OCI-LY1 (cell line): ENCODE data around the gene EMC10.

ENCODE experiments used
- H2AFZ ChIP-seq: fragments of 200-600 bp; sonication (generic), shearing (Covaris generic); 2 replicates; pipeline ENCODE4 v1.6.0; 2014; ENCODE audit warnings: antibody characterized with exemption, mild to moderate bottlenecking, low read length
- H3F3A ChIP-seq: fragments of 200-600 bp; sonication (generic), shearing (Covaris generic); 2 replicates; pipeline ENCODE4 v1.6.0; 2014; ENCODE audit warnings: mild to moderate bottlenecking, antibody characterized with exemption, low read length, moderate library complexity; ENCODE audit not compliant: insufficient read depth
- H3K27ac ChIP-seq: fragments of 200-600 bp; sonication (generic); 2 replicates; pipeline ENCODE4 v1.5.1; 2014; ENCODE audit warnings: low read length, mixed run types, mild to moderate bottlenecking, low read depth; ENCODE audit not compliant: poor library complexity, severe bottlenecking
- H3K27me3 ChIP-seq: fragments of 200-600 bp; sonication (generic); 2 replicates; pipeline ENCODE4 v1.6.0; 2014; ENCODE audit warnings: antibody characterized with exemption, mild to moderate bottlenecking, low read length, moderate library complexity; ENCODE audit not compliant: insufficient read depth
- H3K36me3 ChIP-seq: fragments of 200-600 bp; sonication (generic); 2 replicates; pipeline ENCODE4 v1.6.1; 2014; ENCODE audit warnings: mild to moderate bottlenecking, antibody characterized with exemption, low read length, moderate library complexity, mixed read lengths; ENCODE audit not compliant: insufficient read depth
- H3K4me1 ChIP-seq: fragments of 200-600 bp; sonication (generic); 2 replicates; pipeline ENCODE4 v1.5.1; 2014; ENCODE audit warnings: mild to moderate bottlenecking, low read length, moderate library complexity; ENCODE audit not compliant: insufficient read depth, severe bottlenecking
- H3K4me2 ChIP-seq: fragments of 200-600 bp; sonication (generic), shearing (Covaris generic); 2 replicates; pipeline ENCODE4 v1.6.1; 2014; ENCODE audit warnings: low read length
- H3K4me3 ChIP-seq: fragments of 200-600 bp; sonication (generic); 2 replicates; pipeline ENCODE4 v1.5.1; 2014; ENCODE audit warnings: low read length, low read depth, mild to moderate bottlenecking, mixed read lengths; ENCODE audit not compliant: poor library complexity, severe bottlenecking
- H3K79me2 ChIP-seq: fragments of 200-600 bp; shearing (Covaris generic); 2 replicates; pipeline ENCODE4 v1.6.1; 2016; ENCODE audit warnings: mixed run types, low read length, mixed read lengths; ENCODE audit not compliant: insufficient read depth
- H3K9ac ChIP-seq: fragments of 200-600 bp; sonication (generic), shearing (Covaris generic); 2 replicates; pipeline ENCODE4 v1.6.1; 2014; ENCODE audit warnings: mild to moderate bottlenecking, low read length, mixed read lengths
- H3K9me2 ChIP-seq: fragments of 200-600 bp; sonication (generic), shearing (Covaris generic); 2 replicates; pipeline ENCODE4 v1.6.1; 2014; ENCODE audit warnings: low read depth, mild to moderate bottlenecking, low read length, mixed read lengths
- H3K9me3 ChIP-seq: fragments of 200-600 bp; shearing (Covaris generic); 2 replicates; pipeline ENCODE4 v1.6.1; 2014; ENCODE audit warnings: low read length, mixed read lengths
- H4K20me1 ChIP-seq: fragments of 200-600 bp; sonication (generic), shearing (Covaris generic); 2 replicates; pipeline ENCODE4 v1.6.0; 2016; ENCODE audit warnings: mild to moderate bottlenecking, low read length; ENCODE audit not compliant: insufficient read depth
- CTCF ChIP-seq: fragments of 200-600 bp; sonication (generic), shearing (Covaris generic); IDR thresholded peaks from 2 replicates; pipeline ENCODE4 v1.5.1; 2017; ENCODE audit warnings: mild to moderate bottlenecking, antibody characterized with exemption, low read length, moderate library complexity, mixed read lengths
- EZH2 ChIP-seq: fragments of 200-600 bp; sonication (generic), shearing (Covaris generic); IDR thresholded peaks from 2 replicates; pipeline ENCODE4 v1.8.0; 2017; ENCODE audit warnings: borderline replicate concordance, mixed run types, mild to moderate bottlenecking, antibody characterized with exemption, low read length, moderate library complexity, mixed read lengths

EMC10 gene

GRCh38 chr19:50517704-50518075, 41.4 kb downstream of the EMC10 start:
- H3K9ac ChIP-seq: no peak overlapping the region
- no peak for TF ChIP-seq EZH2
- TF ChIP-seq CTCF: no peak
- H2AFZ ChIP-seq: no peak overlapping the region
- no peak overlapping the region for H3K4me2 ChIP-seq
- no peaks in the 10 kb centered on the region for H4K20me1 ChIP-seq
- H3K9me3 ChIP-seq: no peaks in the 10 kb centered on the region
- no peaks in the 10 kb centered on the region for H3K27me3 ChIP-seq
- no peaks in the 10 kb centered on the region for H3K36me3 ChIP-seq
- no peaks in the 10 kb centered on the region for H3F3A ChIP-seq
- no peaks in the 10 kb centered on the region for H3K4me1 ChIP-seq
- no peaks in the 10 kb centered on the region for H3K79me2 ChIP-seq
- H3K27ac ChIP-seq: no peak overlapping the region
- no peaks in the 10 kb centered on the region for H3K9me2 ChIP-seq
- H3K4me3 ChIP-seq: no peak overlapping the region

- no peak overlapping the region for H3K4me3 ChIP-seq
- H3K27ac ChIP-seq: no peak overlapping the region
- no peak overlapping the region for H3K4me2 ChIP-seq
- TF ChIP-seq CTCF (peak; percentile 34; the same call in 1 of the 2 replicates), EZH2 (no peak)
- no peaks in the 10 kb centered on the region for H3K79me2 ChIP-seq
- no peaks in the 10 kb centered on the region for H3K9me3 ChIP-seq
- H2AFZ ChIP-seq: no peak overlapping the region
- H3K9me2 ChIP-seq: no peaks in the 10 kb centered on the region
- H3K9ac ChIP-seq: no peak overlapping the region
- H4K20me1 ChIP-seq: no peaks in the 10 kb centered on the region
- H3K4me1 ChIP-seq: no peaks in the 10 kb centered on the region
- no peaks in the 10 kb centered on the region for H3K36me3 ChIP-seq
- H3F3A ChIP-seq: no peaks in the 10 kb centered on the region
- H3K27me3 ChIP-seq: 0 out of 2 replicates have a peak, but pooled peaks cover 4% of the 10 kb centered on the region
These were observed 42.0 kb downstream of the EMC10 start for GRCh38 chr19:50518091-50519005.

GRCh38 chr19:50519006-50519575, 42.8 kb downstream of the EMC10 start:
- TF ChIP-seq CTCF (no peak), EZH2 (no peak)
- no peaks in the 10 kb centered on the region for H3K9me3 ChIP-seq
- no peaks in the 10 kb centered on the region for H3K36me3 ChIP-seq
- H3K27ac ChIP-seq: no peak overlapping the region
- no peaks in the 10 kb centered on the region for H3F3A ChIP-seq
- H2AFZ ChIP-seq: no peak overlapping the region
- 0 out of 2 replicates have a peak, but pooled peaks cover 4% of the 10 kb centered on the region for H3K27me3 ChIP-seq
- H4K20me1 ChIP-seq: no peaks in the 10 kb centered on the region
- no peak overlapping the region for H3K4me2 ChIP-seq
- no peak overlapping the region for H3K4me3 ChIP-seq
- H3K9me2 ChIP-seq: no peaks in the 10 kb centered on the region
- H3K79me2 ChIP-seq: no peaks in the 10 kb centered on the region
- H3K9ac ChIP-seq: no peak overlapping the region
- no peaks in the 10 kb centered on the region for H3K4me1 ChIP-seq
